K562 (cell line): ENCODE results near the gene HDAC7. TPM values are rescaled to one million over a fixed set of nuclear protein-coding genes. Genes with fewer than 3 reads are reported as not detected.

Source experiments
- ADNP ChIP-seq: fragments of 200-800 bp; sonication (Bioruptor generic); IDR thresholded peaks from 2 replicates; pipeline ENCODE4 v1.6.1; 2016; ENCODE audit warnings: missing genetic modification characterization, missing compliant biosample characterization
- ARID2 ChIP-seq: fragments of 450-650 bp; IDR thresholded peaks from 2 replicates; pipeline ENCODE4 v1.6.1; 2017; ENCODE audit warnings: antibody characterized with exemption, mild to moderate bottlenecking
- DMBX1 ChIP-seq: fragments of 250-450 bp; sonication (Bioruptor Pico); IDR thresholded peaks from 2 replicates; pipeline ENCODE4 v1.8.0; 2022; ENCODE audit warnings: inconsistent platforms, mild to moderate bottlenecking, moderate library complexity, borderline replicate concordance
- FOXP1 ChIP-seq: sonication (generic); formaldehyde crosslinking; IDR thresholded peaks from 2 replicates; pipeline ENCODE4 v1.8.0; 2022; ENCODE audit warnings: mild to moderate bottlenecking, missing genetic modification reagents
- GABPB2 ChIP-seq: fragments of 250-450 bp; sonication (Bioruptor Pico); conservative IDR thresholded peaks from 2 replicates; pipeline ENCODE4 v1.5.1; 2021; ENCODE audit warnings: mild to moderate bottlenecking
- HDAC3 ChIP-seq: fragments of 450-650 bp; IDR thresholded peaks from 2 replicates; pipeline ENCODE4 v1.6.1; 2018; ENCODE audit warnings: borderline replicate concordance, mild to moderate bottlenecking, moderate library complexity; ENCODE audit not compliant: partially characterized antibody
- HSF4 ChIP-seq: fragments of 250-450 bp; sonication (Bioruptor Pico); IDR thresholded peaks from 2 replicates; pipeline ENCODE4 v2.1.2; 2022; ENCODE audit warnings: mild to moderate bottlenecking, moderate library complexity, borderline replicate concordance
- JUNB ChIP-seq: fragments of 450-650 bp; formaldehyde crosslinking; conservative IDR thresholded peaks from 2 replicates; pipeline ENCODE4 v1.4.0; 2020; ENCODE audit warnings: mild to moderate bottlenecking
- KAT8 ChIP-seq: fragments of 450-650 bp; IDR thresholded peaks from 2 replicates; pipeline ENCODE4 v1.6.1; 2016; ENCODE audit warnings: low read depth, mild to moderate bottlenecking
- POLR2AphosphoS5 ChIP-seq: IDR thresholded peaks from 2 replicates; pipeline ENCODE4 v1.6.1; 2011; ENCODE audit warnings: mild to moderate bottlenecking, low read depth, low read length, moderate library complexity; ENCODE audit not compliant: control insufficient read depth, insufficient read depth
- RBM14 ChIP-seq: fragments of 200-400 bp; formaldehyde crosslinking; IDR thresholded peaks from 2 replicates; pipeline ENCODE4 v1.6.1; 2018; ENCODE audit warnings: low read depth, mild to moderate bottlenecking, low read length, moderate library complexity, borderline replicate concordance; ENCODE audit not compliant: insufficient read depth
- RUNX1 ChIP-seq: sonication (generic); IDR thresholded peaks from 2 replicates; pipeline ENCODE4 v1.6.1; 2016; ENCODE audit warnings: antibody characterized with exemption, low read depth
- SREBF2 ChIP-seq: sonication (generic); formaldehyde crosslinking; IDR thresholded peaks from 2 replicates; pipeline ENCODE4 v1.4.0; 2020; ENCODE audit warnings: mild to moderate bottlenecking, missing genetic modification reagents
- TGIF2 ChIP-seq: sonication (generic); formaldehyde crosslinking; IDR thresholded peaks from 2 replicates; pipeline ENCODE4 v1.8.1; 2022; ENCODE audit warnings: mild to moderate bottlenecking, missing genetic modification reagents, moderate library complexity
- ZFPM2 ChIP-seq: fragments of 250-450 bp; sonication (Bioruptor Pico); IDR thresholded peaks from 2 replicates; pipeline ENCODE4 v1.5.1; 2022; ENCODE audit warnings: mild to moderate bottlenecking
- ZNF197 ChIP-seq: fragments of 200-800 bp; sonication (Bioruptor generic); IDR thresholded peaks from 2 replicates; pipeline ENCODE4 v1.6.1; 2016; ENCODE audit warnings: low read depth, missing genetic modification characterization, missing compliant biosample characterization
- ZNF696 ChIP-seq: fragments of 250-450 bp; sonication (Bioruptor Pico); conservative IDR thresholded peaks from 2 replicates; pipeline ENCODE4 v1.4.0; 2020; ENCODE audit warnings: mild to moderate bottlenecking, moderate library complexity
- polyA plus RNA-seq, 8 experiments: library from polyadenylated mRNA; depleted of rRNA in 4 of 8; stranded (reverse) in 5 of 8; unstranded in 3 of 8; fragments of >200 nt; fragmentation: Nextera tagmentation in 2 of 8; fragmentation: Illumina TruSeq in 1 of 8; extraction: Ambion mirVana in 2 of 8; extraction: Trizol in 1 of 8; gene quantifications; 2 replicates each; pipeline versions ENCODE4 v1.2.1 to v1.2.3, GENCODE V29; 2011 to 2014; ENCODE audit warnings: inconsistent platforms in 1 of 8, missing spikeins in 1 of 8
- total RNA-seq, 7 experiments: library from RNA; depleted of rRNA in 6 of 7; stranded (reverse); fragments of >200 nt in 6 of 7; fragmentation: Illumina TruSeq in 2 of 7; extraction: Trizol in 2 of 7; gene quantifications; 2 replicates each; pipeline versions ENCODE4 v1.2.1 to v1.2.3, GENCODE V29; 2011 to 2021; ENCODE audit warnings: low replicate concordance in 1 of 7
- TF ChIP-seq, protein P1 (sequence below): fragments of 450-650 bp; IDR thresholded peaks from 2 replicates; pipeline ENCODE4 v1.7.0; 2016; ENCODE audit warnings: borderline replicate concordance
- TF ChIP-seq, protein P2 (sequence below): fragments of 250-450 bp; sonication (Bioruptor Pico); IDR thresholded peaks from 2 replicates; pipeline ENCODE4 v1.8.0; 2021; ENCODE audit warnings: borderline replicate concordance, mild to moderate bottlenecking, moderate library complexity; ENCODE audit not compliant: poor library complexity, severe bottlenecking
- TF ChIP-seq, protein P3 (sequence below): fragments of 450-650 bp; formaldehyde crosslinking; IDR thresholded peaks from 2 replicates; pipeline ENCODE4 v1.4.0; 2020; ENCODE audit warnings: mild to moderate bottlenecking, mixed read lengths
- TF ChIP-seq, protein P4 (sequence below): fragments of 250-450 bp; sonication (Bioruptor Pico); IDR thresholded peaks from 2 replicates; pipeline ENCODE4 v1.8.0; 2021; ENCODE audit warnings: moderate library complexity, mild to moderate bottlenecking, inconsistent platforms

HDAC7 gene
- total and polyA plus RNA-seq, 9 of the 15 experiments (the other 6 are each of a cell fraction or from before 2014, with no cell fraction given), result 2.5 to 129 (median 31.1) TPM

DNA sequence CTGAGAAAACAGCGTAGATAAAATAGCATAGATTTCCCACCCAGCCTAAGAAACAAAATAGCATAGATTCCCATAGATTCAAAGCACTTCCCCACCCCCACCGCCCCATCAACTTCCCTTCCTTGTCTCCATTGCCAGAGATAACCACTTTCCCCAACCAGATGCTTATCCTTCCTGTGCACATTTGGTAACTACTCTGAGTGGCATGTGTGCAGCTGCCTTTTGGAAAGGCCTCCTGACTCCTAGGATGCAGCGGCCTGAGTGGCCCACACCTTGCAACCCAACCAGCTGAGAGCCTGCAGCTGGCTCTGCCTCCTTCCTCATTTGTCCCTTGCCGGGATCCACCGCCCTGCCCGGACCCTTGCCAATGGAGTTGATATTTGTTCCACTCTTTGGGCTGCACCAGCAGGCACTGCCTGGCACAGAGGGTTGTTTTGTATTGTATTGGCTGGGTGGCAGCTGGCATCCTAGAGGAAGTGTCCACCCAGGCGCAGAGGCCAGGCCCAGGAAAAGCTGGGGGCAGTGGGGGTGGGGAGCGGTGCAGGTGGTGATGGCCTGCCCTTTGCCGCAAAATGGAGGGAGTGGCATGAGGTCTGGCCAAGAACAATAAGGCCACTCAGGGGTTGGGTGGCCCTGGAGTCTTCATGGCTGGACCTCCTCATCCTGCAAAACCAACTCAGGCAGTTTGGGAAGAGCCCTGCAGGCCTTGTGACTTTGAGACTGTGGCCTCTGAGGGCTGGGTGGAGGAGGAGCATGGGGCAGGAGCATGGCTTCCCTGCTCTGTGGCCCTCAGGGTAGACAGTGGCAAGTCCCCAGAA lies 41.8 kb downstream of the HDAC7 start (continued):
- TF ChIP-seq HSF4 (CRISPR knock-in tag) (no peak), HDAC3 (peak; percentile 70), SREBF2 (CRISPR knock-in tag) (no peak), RUNX1 (no peak), DMBX1 (CRISPR knock-in tag) (0 out of 2 replicates have a peak, but pooled peaks have one; percentile 21), GABPB2 (no peak), ZFPM2 (CRISPR knock-in tag) (no peak), POLR2AphosphoS5 (peak; percentile 88), ZNF197 (peak; percentile 75; the same call in 1 of the 2 replicates), ADNP (tag) (no peak), FOXP1 (no peak), ARID2 (no peak), JUNB (no peak), RBM14 (no peak), TGIF2 (no peak), KAT8 (no peak), ZNF696 (CRISPR knock-in tag) (no peak)
- TF ChIP-seq, protein P1, sequence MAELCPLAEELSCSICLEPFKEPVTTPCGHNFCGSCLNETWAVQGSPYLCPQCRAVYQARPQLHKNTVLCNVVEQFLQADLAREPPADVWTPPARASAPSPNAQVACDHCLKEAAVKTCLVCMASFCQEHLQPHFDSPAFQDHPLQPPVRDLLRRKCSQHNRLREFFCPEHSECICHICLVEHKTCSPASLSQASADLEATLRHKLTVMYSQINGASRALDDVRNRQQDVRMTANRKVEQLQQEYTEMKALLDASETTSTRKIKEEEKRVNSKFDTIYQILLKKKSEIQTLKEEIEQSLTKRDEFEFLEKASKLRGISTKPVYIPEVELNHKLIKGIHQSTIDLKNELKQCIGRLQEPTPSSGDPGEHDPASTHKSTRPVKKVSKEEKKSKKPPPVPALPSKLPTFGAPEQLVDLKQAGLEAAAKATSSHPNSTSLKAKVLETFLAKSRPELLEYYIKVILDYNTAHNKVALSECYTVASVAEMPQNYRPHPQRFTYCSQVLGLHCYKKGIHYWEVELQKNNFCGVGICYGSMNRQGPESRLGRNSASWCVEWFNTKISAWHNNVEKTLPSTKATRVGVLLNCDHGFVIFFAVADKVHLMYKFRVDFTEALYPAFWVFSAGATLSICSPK, result no peak
- TF ChIP-seq, protein P2, sequence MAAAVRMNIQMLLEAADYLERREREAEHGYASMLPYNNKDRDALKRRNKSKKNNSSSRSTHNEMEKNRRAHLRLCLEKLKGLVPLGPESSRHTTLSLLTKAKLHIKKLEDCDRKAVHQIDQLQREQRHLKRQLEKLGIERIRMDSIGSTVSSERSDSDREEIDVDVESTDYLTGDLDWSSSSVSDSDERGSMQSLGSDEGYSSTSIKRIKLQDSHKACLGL (CRISPR knock-in tag), result no peak
- TF ChIP-seq, protein P3, sequence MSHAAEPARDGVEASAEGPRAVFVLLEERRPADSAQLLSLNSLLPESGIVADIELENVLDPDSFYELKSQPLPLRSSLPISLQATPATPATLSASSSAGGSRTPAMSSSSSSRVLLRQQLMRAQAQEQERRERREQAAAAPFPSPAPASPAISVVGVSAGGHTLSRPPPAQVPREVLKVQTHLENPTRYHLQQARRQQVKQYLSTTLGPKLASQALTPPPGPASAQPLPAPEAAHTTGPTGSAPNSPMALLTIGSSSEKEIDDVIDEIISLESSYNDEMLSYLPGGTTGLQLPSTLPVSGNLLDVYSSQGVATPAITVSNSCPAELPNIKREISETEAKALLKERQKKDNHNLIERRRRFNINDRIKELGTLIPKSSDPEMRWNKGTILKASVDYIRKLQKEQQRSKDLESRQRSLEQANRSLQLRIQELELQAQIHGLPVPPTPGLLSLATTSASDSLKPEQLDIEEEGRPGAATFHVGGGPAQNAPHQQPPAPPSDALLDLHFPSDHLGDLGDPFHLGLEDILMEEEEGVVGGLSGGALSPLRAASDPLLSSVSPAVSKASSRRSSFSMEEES, result no peak
- TF ChIP-seq, protein P4, sequence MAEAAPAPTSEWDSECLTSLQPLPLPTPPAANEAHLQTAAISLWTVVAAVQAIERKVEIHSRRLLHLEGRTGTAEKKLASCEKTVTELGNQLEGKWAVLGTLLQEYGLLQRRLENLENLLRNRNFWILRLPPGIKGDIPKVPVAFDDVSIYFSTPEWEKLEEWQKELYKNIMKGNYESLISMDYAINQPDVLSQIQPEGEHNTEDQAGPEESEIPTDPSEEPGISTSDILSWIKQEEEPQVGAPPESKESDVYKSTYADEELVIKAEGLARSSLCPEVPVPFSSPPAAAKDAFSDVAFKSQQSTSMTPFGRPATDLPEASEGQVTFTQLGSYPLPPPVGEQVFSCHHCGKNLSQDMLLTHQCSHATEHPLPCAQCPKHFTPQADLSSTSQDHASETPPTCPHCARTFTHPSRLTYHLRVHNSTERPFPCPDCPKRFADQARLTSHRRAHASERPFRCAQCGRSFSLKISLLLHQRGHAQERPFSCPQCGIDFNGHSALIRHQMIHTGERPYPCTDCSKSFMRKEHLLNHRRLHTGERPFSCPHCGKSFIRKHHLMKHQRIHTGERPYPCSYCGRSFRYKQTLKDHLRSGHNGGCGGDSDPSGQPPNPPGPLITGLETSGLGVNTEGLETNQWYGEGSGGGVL (CRISPR knock-in tag), result no peak
